GM18526 (cell line): Measurements from ENCODE around the gene PTPN14.

Experiments used
- POLR2A ChIP-seq: IDR thresholded peaks from 3 replicates; pipeline ENCODE4 v1.6.1; 2011; ENCODE audit not compliant: insufficient read length; ENCODE audit errors: extremely low read depth

PTPN14 gene

GRCh38 chr1:214459895-214460294, 91.5 kb downstream of the PTPN14 start:
- TF ChIP-seq POLR2A: no peak

GRCh38 chr1:214458541-214458940, 92.9 kb downstream of the PTPN14 start:
- TF ChIP-seq POLR2A: no peak

- no peak for TF ChIP-seq POLR2A
These were observed 95.2 kb downstream of the PTPN14 start for GRCh38 chr1:214455971-214456867.

- no peak for TF ChIP-seq POLR2A
These were observed 95.9 kb downstream of the PTPN14 start for GRCh38 chr1:214455479-214455878.

- no peak for TF ChIP-seq POLR2A
These were observed 96.6 kb downstream of the PTPN14 start for GRCh38 chr1:214454569-214455396.

GRCh38 chr1:214453109-214453722, 98.2 kb downstream of the PTPN14 start:
- TF ChIP-seq POLR2A: no peak

- TF ChIP-seq POLR2A: no peak
These were observed 99.1 kb downstream of the PTPN14 start for GRCh38 chr1:214452152-214452784.

GRCh38 chr1:214451596-214451995, 99.8 kb downstream of the PTPN14 start:
- TF ChIP-seq POLR2A: no peak

- TF ChIP-seq POLR2A: no peak
These were observed 102.0 kb downstream of the PTPN14 start for GRCh38 chr1:214449371-214449770.

GRCh38 chr1:214448536-214448935, 102.9 kb downstream of the PTPN14 start:
- TF ChIP-seq POLR2A: no peak

GRCh38 chr1:214447557-214447871, 103.9 kb downstream of the PTPN14 start:
- no peak for TF ChIP-seq POLR2A

- no peak for TF ChIP-seq POLR2A
These were observed 104.4 kb downstream of the PTPN14 start for GRCh38 chr1:214446772-214447556.

- TF ChIP-seq POLR2A: no peak
These were observed 105.4 kb downstream of the PTPN14 start for GRCh38 chr1:214445831-214446614.

GRCh38 chr1:214445199-214445598, 106.2 kb downstream of the PTPN14 start:
- no peak for TF ChIP-seq POLR2A
